HepG2 (cell line): Measurements from ENCODE around the gene ADSS1. TPM values are rescaled to one million over a fixed set of nuclear protein-coding genes. Genes with fewer than 3 reads are reported as not detected.
A peak's percentile ranks its signal among the peaks of the same experiment; 100 is the strongest.

Source experiments
- CEBPB ChIP-seq: IDR thresholded peaks from 2 replicates; pipeline ENCODE4 v1.6.1; 2011; ENCODE audit warnings: low read depth, low read length, improper control_type of control experiment, borderline replicate concordance
- FOXP1 ChIP-seq, 2 experiments: fragments of 450-650 bp in 1 of 2; IDR thresholded peaks; 2 replicates each; pipeline ENCODE4 v1.6.1; 2017 to 2018; ENCODE audit warnings: antibody characterized with exemption in 1 of 2
- IRF2 ChIP-seq: IDR thresholded peaks from 2 replicates; pipeline ENCODE4 v1.6.1; 2018; ENCODE audit warnings: missing genetic modification reagents, missing compliant biosample characterization
- MIXL1 ChIP-seq: IDR thresholded peaks from 2 replicates; pipeline ENCODE4 v1.6.1; 2016
- NONO ChIP-seq, 2 experiments: fragments of 450-650 bp in 1 of 2; sonication (generic) in 1 of 2; formaldehyde crosslinking in 1 of 2; IDR thresholded peaks in 1 of 2; conservative IDR thresholded peaks in 1 of 2; 2 replicates each; pipeline versions ENCODE4 v1.6.1 to v1.8.0; 2017 to 2022; ENCODE audit warnings: mild to moderate bottlenecking in 1 of 2, missing genetic modification reagents in 1 of 2, moderate library complexity in 1 of 2
- POLR2G ChIP-seq: fragments of 200-400 bp; formaldehyde crosslinking; IDR thresholded peaks from 2 replicates; pipeline ENCODE4 v1.6.1; 2018; ENCODE audit warnings: mild to moderate bottlenecking, low read depth, low read length, moderate library complexity
- PRDM4 ChIP-seq: sonication (generic); formaldehyde crosslinking; IDR thresholded peaks from 2 replicates; pipeline ENCODE4 v1.9.0; 2021; ENCODE audit warnings: missing genetic modification reagents, borderline replicate concordance
- SP1 ChIP-seq, 2 experiments: fragments of 450-650 bp in 1 of 2; sonication (generic) in 1 of 2; formaldehyde crosslinking in 1 of 2; IDR thresholded peaks; 2 replicates each; pipeline versions ENCODE4 v1.4.0 to v1.6.1; 2016 to 2020; ENCODE audit warnings: missing genetic modification reagents in 1 of 2
- TOE1 ChIP-seq: sonication (generic); formaldehyde crosslinking; IDR thresholded peaks from 2 replicates; pipeline ENCODE4 v1.4.0; 2020; ENCODE audit warnings: mild to moderate bottlenecking, missing genetic modification reagents
- ZBTB38 ChIP-seq: sonication (generic); formaldehyde crosslinking; IDR thresholded peaks from 2 replicates; pipeline ENCODE4 v1.5.1; 2020; ENCODE audit warnings: mild to moderate bottlenecking, missing genetic modification reagents
- ZNF12 ChIP-seq: sonication (generic); formaldehyde crosslinking; IDR thresholded peaks from 2 replicates; pipeline ENCODE4 v1.5.0; 2020; ENCODE audit warnings: missing genetic modification reagents
- ZNF121 ChIP-seq: sonication (generic); formaldehyde crosslinking; IDR thresholded peaks from 2 replicates; pipeline ENCODE4 v1.5.0; 2020; ENCODE audit warnings: mild to moderate bottlenecking, missing genetic modification reagents
- ZNF20 ChIP-seq: sonication (generic); formaldehyde crosslinking; IDR thresholded peaks from 2 replicates; pipeline ENCODE4 v1.4.0; 2020; ENCODE audit warnings: mild to moderate bottlenecking, moderate library complexity, missing genetic modification reagents
- ZNF225 ChIP-seq: sonication (generic); formaldehyde crosslinking; IDR thresholded peaks from 2 replicates; pipeline ENCODE4 v1.4.0; 2020; ENCODE audit warnings: mild to moderate bottlenecking, missing genetic modification reagents
- ZNF264 ChIP-seq: sonication (generic); formaldehyde crosslinking; IDR thresholded peaks from 2 replicates; pipeline ENCODE4 v1.4.0; 2020; ENCODE audit warnings: missing genetic modification reagents
- ZNF337 ChIP-seq: sonication (generic); formaldehyde crosslinking; IDR thresholded peaks from 2 replicates; pipeline ENCODE4 v1.5.1; 2020; ENCODE audit warnings: missing genetic modification reagents, low read depth, mild to moderate bottlenecking, borderline replicate concordance
- ZNF777 ChIP-seq: sonication (generic); formaldehyde crosslinking; IDR thresholded peaks from 2 replicates; pipeline ENCODE4 v1.4.0; 2020; ENCODE audit warnings: missing genetic modification reagents
- ZNF850 ChIP-seq: sonication (generic); formaldehyde crosslinking; conservative IDR thresholded peaks from 2 replicates; pipeline ENCODE4 v1.9.0; 2021; ENCODE audit warnings: mild to moderate bottlenecking, missing genetic modification reagents
- polyA plus RNA-seq, 8 experiments: library from polyadenylated mRNA; depleted of rRNA in 3 of 8; stranded (reverse) in 7 of 8; unstranded in 1 of 8; fragments of >200 nt; fragmentation: Illumina TruSeq in 4 of 8; extraction: Trizol in 4 of 8; gene quantifications; 2 replicates each; pipeline versions ENCODE4 v1.2.1 to v1.2.3, GENCODE V29; 2011 to 2016; ENCODE audit warnings: low read depth in 4 of 8, missing spikeins in 1 of 8, mixed read lengths in 1 of 8; ENCODE audit not compliant: insufficient read depth in 1 of 8
- total RNA-seq, 5 experiments: library from RNA; depleted of rRNA; stranded (reverse); fragments of >200 nt; fragmentation: Illumina TruSeq; extraction: Trizol; gene quantifications; 2 replicates each; pipeline ENCODE4 v1.2.3, GENCODE V29; 2016; ENCODE audit warnings: low read depth in 1 of 5
- TF ChIP-seq, protein P1 (sequence below), 2 experiments: fragments of 450-650 bp in 1 of 2; sonication (generic) in 1 of 2; formaldehyde crosslinking in 1 of 2; IDR thresholded peaks; 2 replicates each; pipeline versions ENCODE4 v1.6.1 to v1.8.0; 2016 to 2022; ENCODE audit warnings: antibody characterized with exemption in 1 of 2, mild to moderate bottlenecking in 1 of 2, missing genetic modification reagents in 1 of 2

ADSS1 gene
- total and polyA plus RNA-seq, 2 of the 13 experiments (the other 11 are each of a cell fraction or from before 2014, with no cell fraction given): 1.0 to 36.7 TPM

DNA sequence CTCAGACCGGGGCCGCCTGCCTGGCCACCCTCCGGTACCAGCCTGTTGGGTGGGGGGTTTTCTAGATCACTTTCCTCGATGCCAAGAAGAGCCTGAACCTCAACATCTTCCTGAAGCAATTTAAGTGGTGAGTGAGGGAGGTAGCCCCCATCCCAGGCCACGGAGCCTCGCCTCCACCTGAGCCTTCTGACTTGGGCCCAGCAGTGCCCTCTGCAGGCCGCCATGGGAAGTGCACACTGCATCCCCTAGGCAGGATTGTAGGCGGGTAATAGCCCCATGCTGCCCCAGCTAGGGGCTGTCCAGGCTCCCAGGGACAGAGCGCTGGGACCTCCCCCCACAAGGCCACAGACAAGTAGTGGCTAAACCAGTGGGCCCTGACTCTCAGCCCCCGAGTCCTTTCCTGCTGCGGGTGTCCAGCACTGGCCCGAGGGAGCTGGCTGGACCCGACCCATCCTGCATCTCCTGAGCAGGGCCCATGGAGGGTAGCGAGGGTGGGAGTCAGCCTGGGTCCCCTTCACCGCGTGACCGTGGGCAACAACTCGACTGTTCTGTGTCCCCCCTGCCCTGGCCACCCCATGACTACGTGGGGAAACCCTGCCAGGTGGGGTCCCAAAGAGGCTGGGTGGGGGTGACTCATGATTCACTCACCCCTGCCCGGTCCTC, 15.3 kb upstream of the ADSS1 start (continued):
- TF ChIP-seq, protein P1, sequence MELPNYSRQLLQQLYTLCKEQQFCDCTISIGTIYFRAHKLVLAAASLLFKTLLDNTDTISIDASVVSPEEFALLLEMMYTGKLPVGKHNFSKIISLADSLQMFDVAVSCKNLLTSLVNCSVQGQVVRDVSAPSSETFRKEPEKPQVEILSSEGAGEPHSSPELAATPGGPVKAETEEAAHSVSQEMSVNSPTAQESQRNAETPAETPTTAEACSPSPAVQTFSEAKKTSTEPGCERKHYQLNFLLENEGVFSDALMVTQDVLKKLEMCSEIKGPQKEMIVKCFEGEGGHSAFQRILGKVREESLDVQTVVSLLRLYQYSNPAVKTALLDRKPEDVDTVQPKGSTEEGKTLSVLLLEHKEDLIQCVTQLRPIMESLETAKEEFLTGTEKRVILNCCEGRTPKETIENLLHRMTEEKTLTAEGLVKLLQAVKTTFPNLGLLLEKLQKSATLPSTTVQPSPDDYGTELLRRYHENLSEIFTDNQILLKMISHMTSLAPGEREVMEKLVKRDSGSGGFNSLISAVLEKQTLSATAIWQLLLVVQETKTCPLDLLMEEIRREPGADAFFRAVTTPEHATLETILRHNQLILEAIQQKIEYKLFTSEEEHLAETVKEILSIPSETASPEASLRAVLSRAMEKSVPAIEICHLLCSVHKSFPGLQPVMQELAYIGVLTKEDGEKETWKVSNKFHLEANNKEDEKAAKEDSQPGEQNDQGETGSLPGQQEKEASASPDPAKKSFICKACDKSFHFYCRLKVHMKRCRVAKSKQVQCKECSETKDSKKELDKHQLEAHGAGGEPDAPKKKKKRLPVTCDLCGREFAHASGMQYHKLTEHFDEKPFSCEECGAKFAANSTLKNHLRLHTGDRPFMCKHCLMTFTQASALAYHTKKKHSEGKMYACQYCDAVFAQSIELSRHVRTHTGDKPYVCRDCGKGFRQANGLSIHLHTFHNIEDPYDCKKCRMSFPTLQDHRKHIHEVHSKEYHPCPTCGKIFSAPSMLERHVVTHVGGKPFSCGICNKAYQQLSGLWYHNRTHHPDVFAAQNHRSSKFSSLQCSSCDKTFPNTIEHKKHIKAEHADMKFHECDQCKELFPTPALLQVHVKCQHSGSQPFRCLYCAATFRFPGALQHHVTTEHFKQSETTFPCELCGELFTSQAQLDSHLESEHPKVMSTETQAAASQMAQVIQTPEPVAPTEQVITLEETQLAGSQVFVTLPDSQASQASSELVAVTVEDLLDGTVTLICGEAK (IDR thresholded peaks at IDR 0.05): no peak
- TF ChIP-seq, protein P1 (CRISPR knock-in tag; IDR thresholded peaks at IDR 0.05): no peak
- TF ChIP-seq PRDM4 (CRISPR knock-in tag) (no peak), CEBPB (no peak), SP1 (IDR thresholded peaks at IDR 0.05) (no peak), SP1 (CRISPR knock-in tag; IDR thresholded peaks at IDR 0.05) (no peak), ZNF777 (CRISPR knock-in tag) (no peak), POLR2G (peak; percentile 44; the same call in 1 of the 2 replicates), IRF2 (CRISPR knock-in tag) (no peak), ZNF121 (CRISPR knock-in tag) (no peak), ZNF850 (no peak), ZBTB38 (CRISPR knock-in tag) (no peak), TOE1 (CRISPR knock-in tag) (no peak), ZNF264 (no peak), ZNF337 (no peak), ZNF225 (CRISPR knock-in tag) (peak; percentile 34; the same call in 1 of the 2 replicates), FOXP1 (IDR thresholded peaks at IDR 0.05) (no peak), FOXP1 (CRISPR knock-in tag; IDR thresholded peaks at IDR 0.05) (no peak), ZNF20 (no peak), NONO (IDR thresholded peaks at IDR 0.05) (no peak), NONO (CRISPR knock-in tag; conservative IDR thresholded peaks at IDR 0.05) (no peak), ZNF12 (CRISPR knock-in tag) (no peak), MIXL1 (CRISPR knock-in tag) (no peak)
